Measurements from ENCODE around the gene TCEAL3.
"Not testable (repeated sequence)": the region's sequence is repeated elsewhere in the genome, so short reads cannot be mapped to it uniquely, and the experiment has no call there.

Gene TCEAL3

GRCh38 chrX:103626855-103627254, 19.1 kb downstream of the TCEAL3 start:
- no peak for DNase-seq (ENCODE audit: low read depth in 2 of 2)

- peak in 1 of 2 donors; percentile 14 for DNase-seq (ENCODE audit: low read depth in 2 of 2)
Measured at GRCh38 chrX:103628386-103629317, 20.9 kb downstream of the TCEAL3 start, which contains the start of gene TCEAL1. TSS of gene TCEAL1 (plus strand) at chrX:103628975. CDS start at chrX:103629917, 942 bp downstream.

- DNase-seq (ENCODE audit: low read depth in 2 of 2) = peak in 1 of 2 donors; percentile 13
Measured at GRCh38 chrX:103629318-103630170, 21.8 kb downstream of the TCEAL3 start.

GRCh38 chrX:103630171-103630511, 22.4 kb downstream of the TCEAL3 start:
- no peak for DNase-seq (ENCODE audit: low read depth in 2 of 2)

- no peak for DNase-seq (ENCODE audit: low read depth in 2 of 2)
Measured at GRCh38 chrX:103631145-103631544, 23.4 kb downstream of the TCEAL3 start.

- DNase-seq (ENCODE audit: low read depth in 2 of 2) = no peak
Measured at GRCh38 chrX:103635436-103635835, 27.7 kb downstream of the TCEAL3 start.

GRCh38 chrX:103637604-103638338, 30.0 kb downstream of the TCEAL3 start:
- no peak for DNase-seq (ENCODE audit: low read depth in 2 of 2)

GRCh38 chrX:103638479-103639346, 30.9 kb downstream of the TCEAL3 start:
- DNase-seq (ENCODE audit: low read depth in 2 of 2) = not testable (repeated sequence)

- no peak for DNase-seq (ENCODE audit: low read depth in 2 of 2)
Measured at GRCh38 chrX:103640401-103641155, 32.8 kb downstream of the TCEAL3 start.

GRCh38 chrX:103644125-103644524, 36.4 kb downstream of the TCEAL3 start:
- DNase-seq (ENCODE audit: low read depth in 2 of 2) = no peak

GRCh38 chrX:103647630-103648029, 39.9 kb downstream of the TCEAL3 start:
- no peak for DNase-seq (ENCODE audit: low read depth in 2 of 2)

- DNase-seq (ENCODE audit: low read depth in 2 of 2) = no peak
Measured at GRCh38 chrX:103651151-103651773, 43.5 kb downstream of the TCEAL3 start.

GRCh38 chrX:103655230-103656000, 47.7 kb downstream of the TCEAL3 start:
- not testable (repeated sequence) for DNase-seq (ENCODE audit: low read depth in 2 of 2)

- no peak for DNase-seq (ENCODE audit: low read depth in 2 of 2)
Measured at GRCh38 chrX:103656617-103657016, 48.9 kb downstream of the TCEAL3 start.

GRCh38 chrX:103657066-103657465, 49.3 kb downstream of the TCEAL3 start:
- not testable (repeated sequence) for DNase-seq (ENCODE audit: low read depth in 2 of 2)

- DNase-seq (ENCODE audit: low read depth in 2 of 2) = no peak
Measured at GRCh38 chrX:103658681-103659433, 51.1 kb downstream of the TCEAL3 start.

GRCh38 chrX:103659460-103659859, 51.7 kb downstream of the TCEAL3 start:
- DNase-seq (ENCODE audit: low read depth in 2 of 2) = not testable (repeated sequence)

All from stimulated activated CD4-positive, alpha-beta T cell treated with anti-CD3 and anti-CD28 coated beads, Interleukin-1b, Interleukin-23, amount 100 ng/mL, for 4 hours (primary cell).